GM10248 (cell line): ENCODE measurements around the gene NOSIP.

ENCODE experiments used
- CTCF ChIA-PET: fragments of 300-600 bp; sonication (Branson Sonifier 250); formaldehyde crosslinking; extraction: SDS; loops from one replicate; lab custom pipeline; 2021; ENCODE audit warnings: antibody characterized with exemption; lab: Yijun Ruan, JAX
- POLR2A ChIA-PET: fragments of 350-650 bp; sonication (Branson Sonifier 250); formaldehyde crosslinking; extraction: SDS; loops from one replicate; lab custom pipeline; 2020; ENCODE audit warnings: antibody characterized with exemption; lab: Yijun Ruan, JAX
- DNase-seq: peaks from one replicate; pipeline ENCODE4 v3.0.0; 2012; ENCODE audit errors: extremely low spot score
- TF ChIP-seq, protein P1 (sequence below): IDR thresholded peaks from 2 replicates; pipeline ENCODE4 v1.5.1; 2012; ENCODE audit warnings: mild to moderate bottlenecking, low read depth; ENCODE audit errors: extremely low read depth, missing control alignments, control extremely low read depth

NOSIP gene

DNA sequence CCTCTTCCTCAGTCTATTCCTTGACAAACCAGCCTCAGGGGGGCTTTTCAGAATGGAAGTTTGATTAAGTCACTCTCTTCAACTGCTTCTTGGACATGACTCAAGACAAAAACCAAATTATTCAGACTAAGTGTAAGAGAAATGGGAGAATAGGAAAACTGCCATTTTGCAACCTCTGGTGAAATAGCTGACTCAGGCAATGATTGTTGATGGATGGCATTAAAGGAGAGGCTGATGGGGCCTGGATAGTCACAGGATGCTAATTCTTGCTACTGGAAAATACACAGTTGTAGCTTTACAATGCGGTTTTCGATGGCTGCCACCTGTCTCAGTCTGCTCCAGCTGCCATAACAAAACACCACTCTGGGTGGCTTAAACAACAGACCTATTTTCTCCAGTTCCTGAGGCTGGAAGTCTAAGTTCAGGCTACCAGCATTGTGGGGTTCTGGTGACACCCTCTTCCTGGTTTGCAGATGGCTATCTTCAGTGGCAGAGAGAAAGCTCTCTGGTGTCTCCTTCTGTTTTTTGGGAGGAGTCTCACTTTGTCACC is 6.1 kb downstream of the NOSIP start:
- TF ChIP-seq, protein P1, sequence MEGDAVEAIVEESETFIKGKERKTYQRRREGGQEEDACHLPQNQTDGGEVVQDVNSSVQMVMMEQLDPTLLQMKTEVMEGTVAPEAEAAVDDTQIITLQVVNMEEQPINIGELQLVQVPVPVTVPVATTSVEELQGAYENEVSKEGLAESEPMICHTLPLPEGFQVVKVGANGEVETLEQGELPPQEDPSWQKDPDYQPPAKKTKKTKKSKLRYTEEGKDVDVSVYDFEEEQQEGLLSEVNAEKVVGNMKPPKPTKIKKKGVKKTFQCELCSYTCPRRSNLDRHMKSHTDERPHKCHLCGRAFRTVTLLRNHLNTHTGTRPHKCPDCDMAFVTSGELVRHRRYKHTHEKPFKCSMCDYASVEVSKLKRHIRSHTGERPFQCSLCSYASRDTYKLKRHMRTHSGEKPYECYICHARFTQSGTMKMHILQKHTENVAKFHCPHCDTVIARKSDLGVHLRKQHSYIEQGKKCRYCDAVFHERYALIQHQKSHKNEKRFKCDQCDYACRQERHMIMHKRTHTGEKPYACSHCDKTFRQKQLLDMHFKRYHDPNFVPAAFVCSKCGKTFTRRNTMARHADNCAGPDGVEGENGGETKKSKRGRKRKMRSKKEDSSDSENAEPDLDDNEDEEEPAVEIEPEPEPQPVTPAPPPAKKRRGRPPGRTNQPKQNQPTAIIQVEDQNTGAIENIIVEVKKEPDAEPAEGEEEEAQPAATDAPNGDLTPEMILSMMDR, result no peak
- ChIA-PET CTCF (interaction anchor here (0.9 to 7.0 kb wide), 5 partner anchors 12 to 69 kb away, joined by 3 to 57 read pairs (median 4); no protein-coding TSS in a partner anchor), POLR2A (no interaction called here)
- DNase-seq, result no peak

DNA sequence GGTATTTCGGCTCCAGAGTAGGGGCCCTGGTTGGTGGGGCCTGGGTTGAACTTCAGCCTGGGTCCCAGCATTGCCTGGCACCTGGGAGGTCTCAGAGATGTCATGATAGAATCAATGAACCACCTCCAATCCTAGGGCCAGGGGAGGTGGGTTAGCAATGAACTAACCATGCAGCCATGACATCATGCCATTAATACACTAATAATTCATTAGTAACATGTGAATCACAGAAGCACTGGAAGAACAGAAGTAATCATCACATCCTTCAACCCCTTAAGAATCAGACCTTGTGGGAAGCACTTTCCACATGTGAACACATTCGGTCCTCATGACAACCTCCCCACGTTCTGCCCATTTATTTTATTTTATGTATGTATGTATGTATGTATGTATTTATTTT is 6.9 kb downstream of the NOSIP start:
- ChIA-PET CTCF (interaction anchor here (0.7 to 7.0 kb wide), 5 partner anchors 10 to 101 kb away, joined by 3 to 57 read pairs (median 4); no protein-coding TSS in a partner anchor), POLR2A (no interaction called here)
- no peak for DNase-seq
- TF ChIP-seq, protein P1, result no peak

DNA sequence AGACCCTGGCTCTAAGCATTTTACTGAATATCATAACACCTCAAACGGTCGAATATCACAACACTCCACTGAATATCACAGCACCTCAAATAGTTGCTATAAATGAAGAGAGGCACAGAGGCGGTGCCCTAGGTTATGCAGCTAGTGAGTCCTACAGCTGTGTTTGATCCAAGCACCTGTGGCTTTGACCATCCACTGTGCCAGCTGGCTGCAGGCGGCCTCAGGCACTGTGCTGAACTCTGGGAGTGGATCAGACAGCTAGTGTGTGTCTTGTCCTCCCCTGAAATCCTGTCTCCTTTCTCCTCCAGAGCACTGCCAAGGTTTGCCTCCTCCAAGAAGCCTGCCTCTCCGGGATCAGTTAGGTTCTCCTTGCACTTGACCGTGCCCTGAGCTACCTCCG is 7.3 kb downstream of the NOSIP start:
- POLR2A ChIA-PET, result no interaction called here
- DNase-seq, result no peak
- CTCF ChIA-PET, result interaction anchor here (0.7 to 7.0 kb wide), 4 partner anchors 10 to 102 kb away, joined by 3 to 57 read pairs (median 4); no protein-coding TSS in a partner anchor
- TF ChIP-seq, protein P1, result no peak

DNA sequence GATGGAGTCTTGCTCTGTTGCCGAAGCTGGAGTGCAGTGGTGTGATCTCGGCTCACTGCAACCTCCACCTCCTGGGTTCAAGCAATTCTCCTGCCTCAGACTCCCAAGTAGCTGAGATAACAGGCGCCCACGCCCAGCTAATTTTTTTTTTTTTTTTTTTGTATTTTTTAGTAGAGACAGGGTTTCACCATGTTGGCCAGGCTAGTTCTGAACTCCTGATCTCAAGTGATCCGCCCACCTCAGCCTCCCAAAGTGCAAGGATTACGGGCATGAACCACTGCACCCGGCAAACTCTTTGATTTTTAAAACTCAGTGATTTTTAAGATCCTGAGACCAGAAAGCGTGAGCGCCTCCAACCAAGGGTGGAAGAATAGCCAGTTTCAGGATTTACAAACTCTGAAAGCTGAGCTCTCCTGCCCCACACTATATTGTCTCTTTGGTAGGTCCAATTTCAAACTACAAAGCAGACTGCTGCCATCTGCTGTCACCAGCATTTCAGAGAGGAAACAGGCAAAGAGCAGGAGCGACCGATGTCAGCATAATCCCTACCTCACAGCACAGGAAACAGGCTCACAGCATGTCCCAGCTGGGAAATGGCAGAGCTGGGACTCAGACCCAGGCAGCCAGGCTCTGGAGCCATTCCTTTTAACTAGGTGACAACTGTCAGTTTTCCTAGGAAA is 9.2 kb downstream of the NOSIP start:
- POLR2A ChIA-PET, result interaction anchor here (1.1 kb wide), 1 partner anchor 128 kb away, joined by 3 read pairs; no protein-coding TSS in a partner anchor
- DNase-seq, result no peak
- TF ChIP-seq, protein P1, result peak; percentile 43
- CTCF ChIA-PET, result interaction anchor here (0.7 to 7.0 kb wide), 35 partner anchors 8 to 565 kb away, joined by 3 to 84 read pairs (median 5); partner anchors contain the start of genes FLT3LG, NOSIP, PRRG2 and RRAS

DNA sequence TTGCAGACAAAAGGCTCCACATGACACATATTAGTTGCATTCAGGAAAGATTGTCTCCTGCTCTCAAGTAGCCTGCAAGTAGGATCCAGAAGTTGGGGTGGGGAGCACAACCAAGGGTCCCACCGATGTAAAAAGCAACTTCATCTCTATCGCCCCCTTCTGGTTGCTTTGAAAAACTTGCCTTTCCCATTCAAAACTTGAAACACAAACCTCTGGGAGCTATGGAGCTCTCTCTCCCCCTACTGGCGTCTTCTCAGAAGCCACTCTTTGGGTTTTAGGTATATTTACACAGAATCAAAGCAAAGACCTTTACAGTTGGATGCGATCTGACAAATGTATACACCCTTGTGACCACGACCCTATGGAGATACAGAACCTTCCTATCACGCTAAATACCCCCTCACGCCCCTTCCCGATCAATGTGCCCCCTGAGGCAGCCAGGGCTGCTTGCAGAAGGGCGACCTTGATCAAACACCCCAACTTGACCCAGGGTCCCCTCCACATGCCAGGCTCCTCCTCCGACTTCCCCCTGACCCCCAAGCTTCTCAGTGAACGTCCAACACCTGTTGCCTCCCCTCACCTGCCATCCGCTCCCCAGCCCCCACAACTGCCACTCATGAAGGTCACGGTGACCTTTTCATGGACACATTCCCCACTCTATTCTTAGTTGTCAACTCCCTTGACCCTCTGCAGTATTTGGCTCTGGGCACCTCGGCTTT is 10.1 kb downstream of the NOSIP start:
- POLR2A ChIA-PET, result interaction anchor here (1.0 to 1.1 kb wide), 2 partner anchors 10 to 128 kb away, joined by 3 to 4 read pairs; partner anchors contain the start of gene NOSIP
- DNase-seq, result peak; percentile 87
- CTCF ChIA-PET, result interaction anchor here (0.7 to 7.0 kb wide), 58 partner anchors 9 to 566 kb away, joined by 3 to 84 read pairs (median 4); partner anchors contain the start of genes FLT3LG, NOSIP, PRRG2 and RCN3
- TF ChIP-seq, protein P1, result peak; percentile 92

DNA sequence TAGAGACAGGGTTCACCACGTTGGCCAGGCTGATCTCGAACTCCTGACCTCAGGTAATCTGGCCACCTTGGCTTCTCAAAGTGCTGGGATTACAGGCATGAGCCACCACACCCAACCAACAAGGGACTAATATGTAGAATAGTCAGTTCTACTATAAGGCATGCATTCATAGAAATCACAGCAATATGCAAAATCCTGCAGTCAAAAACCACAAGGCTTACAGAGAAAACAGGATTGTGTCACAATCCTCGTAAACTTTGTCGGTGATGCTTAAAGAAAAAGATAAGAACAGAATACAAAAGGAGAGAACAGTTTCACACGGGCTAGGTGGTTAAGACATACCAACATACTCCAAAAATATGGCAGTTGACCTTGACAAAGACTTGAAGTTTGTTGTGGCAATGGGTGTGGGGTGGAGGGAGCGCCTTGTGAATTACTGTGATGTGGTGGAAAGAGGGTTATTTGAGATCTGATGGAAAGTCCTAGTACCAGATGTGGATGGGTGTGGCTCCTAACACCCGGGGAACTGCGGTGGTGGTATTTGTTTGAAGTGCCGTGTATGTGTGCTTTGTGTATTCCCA is 12.4 kb downstream of the NOSIP start:
- TF ChIP-seq, protein P1, result no peak
- CTCF ChIA-PET, result interaction anchor here (3.6 to 4.3 kb wide), 2 partner anchors 12 to 62 kb away, joined by 59 to 84 read pairs; partner anchors contain the start of genes NOSIP and PRRG2
- DNase-seq, result no peak
- POLR2A ChIA-PET, result no interaction called here
